NCI-H187 treated with DMSO at 0.1 percent for 48 hours (cell line): ENCODE results near the gene RPS26.
"Not testable (repeated sequence)": the region's sequence is repeated elsewhere in the genome, so short reads cannot be mapped to it uniquely, and the experiment has no call there.

Source experiments
- DNase-seq: peaks from one replicate; lab custom pipeline; 2025; lab: John Stamatoyannopoulos, UW

RPS26 gene

GRCh38 chr12:56021889-56022497 lies 19.7 kb upstream of the RPS26 start:
- DNase-seq, result no peak

GRCh38 chr12:56028511-56029165 lies 13.1 kb upstream of the RPS26 start:
- DNase-seq, result no peak

- DNase-seq, result no peak
Measured at GRCh38 chr12:56029166-56029519, 12.6 kb upstream of the RPS26 start.

GRCh38 chr12:56029666-56030293 lies 11.9 kb upstream of the RPS26 start:
- DNase-seq, result no peak

- DNase-seq, result no peak
Measured at GRCh38 chr12:56031987-56032386, 9.7 kb upstream of the RPS26 start.

- DNase-seq, result no peak
Measured at GRCh38 chr12:56034586-56035332, 7.0 kb upstream of the RPS26 start.

GRCh38 chr12:56037161-56037560 lies 4.6 kb upstream of the RPS26 start:
- DNase-seq, result no peak

GRCh38 chr12:56038022-56038655 lies 3.6 kb upstream of the RPS26 start:
- no peak for DNase-seq

- DNase-seq, result no peak
Measured at GRCh38 chr12:56040151-56040550, 1.6 kb upstream of the RPS26 start.

GRCh38 chr12:56040963-56041551 lies 661 bp upstream of the RPS26 start:
- no peak for DNase-seq

GRCh38 chr12:56042430-56042813 lies 704 bp downstream of the RPS26 start:
- not testable (repeated sequence) for DNase-seq

- no peak for DNase-seq
Measured at GRCh38 chr12:56042843-56043242, 1.1 kb downstream of the RPS26 start.

GRCh38 chr12:56046027-56046780 lies 4.5 kb downstream of the RPS26 start:
- DNase-seq, result no peak

- no peak for DNase-seq
Measured at GRCh38 chr12:56053407-56053893, 11.7 kb downstream of the RPS26 start.

GRCh38 chr12:56059964-56060363 lies 18.2 kb downstream of the RPS26 start:
- not testable (repeated sequence) for DNase-seq

GRCh38 chr12:56061982-56062381 lies 20.3 kb downstream of the RPS26 start:
- no peak for DNase-seq

- DNase-seq, result no peak
Measured at GRCh38 chr12:56062996-56063395, 21.3 kb downstream of the RPS26 start.

- no peak for DNase-seq
Measured at GRCh38 chr12:56071648-56072047, 29.9 kb downstream of the RPS26 start.

- no peak for DNase-seq
Measured at GRCh38 chr12:56074396-56074795, 32.7 kb downstream of the RPS26 start.

- not testable (repeated sequence) for DNase-seq
Measured at GRCh38 chr12:56077966-56078365, 36.2 kb downstream of the RPS26 start.

- DNase-seq, result no peak
Measured at GRCh38 chr12:56078427-56078826, 36.7 kb downstream of the RPS26 start.
